Chondrocyte (in vitro differentiated cells): ENCODE measurements around the gene MUC5AC. TPM values are rescaled to one million over a fixed set of nuclear protein-coding genes. Genes with fewer than 3 reads are reported as not detected.

Experiments
- DNase-seq: peaks from one replicate; pipeline ENCODE4 v3.0.0; 2021; ENCODE audit warnings: mixed read lengths, low spot score
- H3K27ac Mint-ChIP-seq: one replicate; pipeline ENCODE4 v1.8.0; 2021; ENCODE audit warnings: mild to moderate bottlenecking, moderate library complexity, mixed read lengths; ENCODE audit not compliant: unreplicated experiment
- H3K27me3 Mint-ChIP-seq: 2 replicates; pipeline ENCODE4 v1.8.0; 2021; ENCODE audit warnings: low read depth, mixed read lengths
- H3K36me3 Mint-ChIP-seq: 2 replicates; pipeline ENCODE4 v1.8.0; 2021; ENCODE audit warnings: low read depth, mixed read lengths
- H3K4me1 Mint-ChIP-seq: 2 replicates; pipeline ENCODE4 v1.8.0; 2021; ENCODE audit warnings: low read depth, mild to moderate bottlenecking, mixed read lengths
- H3K4me3 Mint-ChIP-seq: one replicate; pipeline ENCODE4 v1.8.0; 2021; ENCODE audit warnings: mild to moderate bottlenecking, moderate library complexity, mixed read lengths; ENCODE audit not compliant: unreplicated experiment
- H3K9me3 Mint-ChIP-seq: 2 replicates; pipeline ENCODE4 v1.8.0; 2021; ENCODE audit warnings: low read depth, mixed read lengths
- CTCF ChIP-seq: fragments of 200-600 bp; sonication (generic); IDR thresholded peaks from 2 replicates; pipeline ENCODE4 v1.5.0; 2021; ENCODE audit warnings: antibody characterized with exemption, mild to moderate bottlenecking, moderate library complexity
- total RNA-seq: library from RNA; stranded (reverse); gene quantifications from 3 replicates; pipeline ENCODE4 v1.2.1, GENCODE V29; 2021

The MUC5AC gene
- total RNA-seq, 1 donor from 2014 or later = not detected

DNA sequence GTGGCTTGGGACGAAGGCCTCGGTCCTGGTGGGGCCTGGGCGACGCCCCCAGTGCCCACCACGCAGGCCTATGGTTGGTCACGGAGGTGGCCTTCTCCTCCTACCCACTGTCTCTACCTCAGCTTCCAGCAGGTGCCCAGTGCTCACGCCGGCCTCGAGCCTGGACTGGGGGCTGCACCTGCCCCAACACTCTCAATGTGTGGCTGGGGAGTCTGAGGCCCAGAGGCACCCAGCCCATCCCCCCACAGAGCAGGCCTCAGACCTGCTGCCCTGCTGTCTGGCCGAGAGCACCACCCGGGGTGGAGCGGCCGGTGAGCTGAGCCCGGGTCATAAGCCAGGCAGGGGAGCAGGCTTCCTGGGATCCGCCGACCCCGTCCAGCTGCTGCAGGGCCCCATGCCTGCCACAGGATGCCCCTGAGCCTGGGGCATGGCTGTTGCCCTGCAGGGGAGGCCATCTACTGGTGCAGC, 28.6 kb upstream of the MUC5AC start:
- H3K27ac Mint-ChIP-seq = no peak overlapping the region
- no peaks in the 10 kb centered on the region for H3K4me1 Mint-ChIP-seq
- peaks cover 18% of the 10 kb centered on the region for H3K9me3 Mint-ChIP-seq
- H3K27me3 Mint-ChIP-seq = peaks cover 27% of the 10 kb centered on the region
- no peak for DNase-seq
- no peak for TF ChIP-seq CTCF
- no peak overlapping the region for H3K4me3 Mint-ChIP-seq
- peaks cover 7% of the 10 kb centered on the region for H3K36me3 Mint-ChIP-seq

DNA sequence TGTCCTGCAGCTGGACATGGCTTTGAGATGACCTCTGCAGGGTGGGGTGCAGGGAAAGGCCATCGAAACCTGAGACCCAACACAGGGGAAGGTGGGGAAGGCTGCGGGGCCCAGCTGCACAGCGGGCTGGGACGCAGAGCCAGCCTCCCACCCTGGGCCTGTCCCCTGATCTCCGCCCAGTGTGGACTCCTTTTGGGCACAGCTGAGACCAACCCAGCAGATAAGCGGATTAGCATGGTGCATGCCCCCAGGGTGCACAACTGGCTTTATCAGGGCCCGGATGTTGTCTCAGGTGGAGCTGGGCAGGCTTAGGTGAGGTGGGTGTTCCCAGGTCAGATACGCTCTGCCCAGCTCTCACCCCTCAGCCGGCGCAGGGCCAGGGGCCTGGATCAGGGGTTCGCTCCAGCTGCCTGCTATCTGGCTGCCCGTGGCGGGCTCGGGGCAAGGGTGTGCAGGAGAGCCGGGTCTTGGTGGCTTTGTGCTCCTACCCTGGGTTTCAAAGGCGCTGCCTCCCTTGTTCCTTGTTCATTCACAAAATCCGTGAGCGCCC, 28.1 kb upstream of the MUC5AC start:
- no peak for TF ChIP-seq CTCF
- no peak for DNase-seq
- Mint-ChIP-seq H3K36me3 (peaks cover 9% of the 10 kb centered on the region), H3K4me3 (no peak overlapping the region), H3K4me1 (no peaks in the 10 kb centered on the region), H3K9me3 (peaks cover 19% of the 10 kb centered on the region), H3K27me3 (peaks cover 22% of the 10 kb centered on the region), H3K27ac (no peak overlapping the region)

DNA sequence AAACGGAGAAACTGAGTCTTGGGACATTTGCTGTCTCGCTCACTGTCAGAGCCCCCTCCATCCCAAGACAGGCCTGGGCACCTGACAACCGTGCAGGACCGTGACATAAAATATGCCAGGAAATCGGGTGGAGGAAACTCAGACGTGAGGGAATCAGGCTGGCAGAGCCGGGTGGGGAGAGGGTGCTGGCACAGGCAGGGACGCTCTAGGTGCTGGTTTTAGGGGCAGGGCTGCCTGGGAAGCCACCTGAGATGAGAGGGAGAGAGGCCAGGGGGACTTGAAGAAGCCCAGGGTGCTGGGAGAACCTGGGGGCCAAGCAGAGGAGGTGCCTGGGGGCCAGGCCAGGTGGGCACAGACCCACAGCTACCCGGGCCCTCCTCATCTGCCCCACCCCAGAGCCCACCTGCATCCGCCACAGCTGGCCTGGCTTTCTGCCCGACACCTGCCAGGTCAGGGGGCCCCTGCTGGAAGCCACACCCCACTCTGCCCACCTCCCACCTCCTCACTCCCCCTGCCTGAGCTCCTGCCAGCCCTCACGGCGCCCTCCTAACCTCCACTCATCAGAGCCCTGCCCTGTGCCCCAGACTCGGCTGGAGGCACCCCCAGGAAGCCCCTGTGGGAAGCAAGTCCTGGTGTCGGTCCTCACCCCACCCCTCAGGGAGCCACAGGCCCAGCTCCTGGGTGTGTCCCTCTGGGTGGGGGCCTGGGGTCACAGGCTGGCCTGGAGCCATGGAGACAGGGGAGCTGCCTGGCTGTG, 27.3 kb upstream of the MUC5AC start:
- H3K4me1 Mint-ChIP-seq = no peaks in the 10 kb centered on the region
- DNase-seq = no peak
- TF ChIP-seq CTCF = no peak
- peaks cover 12% of the 10 kb centered on the region for H3K36me3 Mint-ChIP-seq
- H3K9me3 Mint-ChIP-seq = peaks cover 23% of the 10 kb centered on the region
- H3K27me3 Mint-ChIP-seq = peaks cover 16% of the 10 kb centered on the region
- no peak overlapping the region for H3K4me3 Mint-ChIP-seq
- no peak overlapping the region for H3K27ac Mint-ChIP-seq

DNA sequence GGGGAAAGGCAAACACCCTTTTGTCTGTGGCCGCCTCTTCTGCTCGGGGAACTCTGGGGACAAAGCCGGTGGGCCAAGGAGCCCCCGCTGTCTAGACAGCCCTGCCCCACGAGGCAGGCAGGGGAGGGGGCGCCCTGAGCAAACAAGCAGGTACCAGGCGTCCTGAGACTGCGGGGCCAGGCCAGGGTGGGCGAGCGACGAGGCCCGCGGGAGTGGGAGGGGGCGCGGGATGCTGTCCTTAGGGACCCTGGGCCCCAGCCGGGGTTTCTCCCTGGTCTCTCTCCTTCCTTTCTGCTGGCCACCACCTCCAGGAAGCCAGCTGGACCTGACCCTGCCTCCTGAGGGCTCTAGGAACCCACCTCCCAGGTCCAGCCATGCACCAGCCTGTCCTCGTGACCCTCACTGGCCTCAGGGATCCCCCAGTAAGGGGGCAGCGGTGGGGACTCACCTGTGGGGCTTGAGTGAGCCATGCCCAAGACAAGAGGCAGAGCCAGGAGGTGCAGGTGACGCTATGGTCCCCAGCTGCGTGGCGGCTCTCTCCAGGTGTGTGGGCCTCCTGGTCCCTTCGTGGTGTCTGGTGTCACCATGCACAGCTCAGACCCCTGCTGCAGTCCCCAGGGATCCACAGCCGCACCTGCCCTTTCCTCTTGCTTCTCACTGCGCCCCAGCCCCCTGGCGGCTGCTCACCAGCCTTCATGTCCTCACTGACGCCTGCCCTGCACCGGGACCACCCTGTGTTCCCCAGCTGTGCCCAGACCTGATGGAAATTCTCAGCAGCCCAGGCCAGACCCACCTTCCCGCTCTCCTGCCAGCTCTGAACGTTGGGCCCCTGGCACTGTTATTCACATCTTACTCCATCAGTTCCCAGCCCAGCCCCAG, 26.5 kb upstream of the MUC5AC start:
- no peak for TF ChIP-seq CTCF

GRCh38 chr11:1134848-1135445, 22.8 kb upstream of the MUC5AC start:
- Mint-ChIP-seq H3K9me3 (peaks cover 25% of the 10 kb centered on the region), H3K4me3 (no peak overlapping the region), H3K27ac (no peak overlapping the region), H3K36me3 (peaks cover 12% of the 10 kb centered on the region), H3K4me1 (peaks cover 5% of the 10 kb centered on the region), H3K27me3 (peaks cover 21% of the 10 kb centered on the region)
- no peak for TF ChIP-seq CTCF
- no peak for DNase-seq

More for the DNA sequence above, 26.5 kb upstream of the MUC5AC start:
- Mint-ChIP-seq H3K9me3 (peaks cover 25% of the 10 kb centered on the region), H3K4me3 (no peak overlapping the region), H3K27ac (no peak overlapping the region), H3K36me3 (peaks cover 12% of the 10 kb centered on the region), H3K27me3 (peaks cover 15% of the 10 kb centered on the region), H3K4me1 (no peaks in the 10 kb centered on the region)
- peak; percentile 89 for DNase-seq
